ENCODE measurements around the gene SLC6A3.
"Not testable (repeated sequence)": the region's sequence is repeated elsewhere in the genome, so short reads cannot be mapped to it uniquely, and the experiment has no call there.

Gene SLC6A3

DNA sequence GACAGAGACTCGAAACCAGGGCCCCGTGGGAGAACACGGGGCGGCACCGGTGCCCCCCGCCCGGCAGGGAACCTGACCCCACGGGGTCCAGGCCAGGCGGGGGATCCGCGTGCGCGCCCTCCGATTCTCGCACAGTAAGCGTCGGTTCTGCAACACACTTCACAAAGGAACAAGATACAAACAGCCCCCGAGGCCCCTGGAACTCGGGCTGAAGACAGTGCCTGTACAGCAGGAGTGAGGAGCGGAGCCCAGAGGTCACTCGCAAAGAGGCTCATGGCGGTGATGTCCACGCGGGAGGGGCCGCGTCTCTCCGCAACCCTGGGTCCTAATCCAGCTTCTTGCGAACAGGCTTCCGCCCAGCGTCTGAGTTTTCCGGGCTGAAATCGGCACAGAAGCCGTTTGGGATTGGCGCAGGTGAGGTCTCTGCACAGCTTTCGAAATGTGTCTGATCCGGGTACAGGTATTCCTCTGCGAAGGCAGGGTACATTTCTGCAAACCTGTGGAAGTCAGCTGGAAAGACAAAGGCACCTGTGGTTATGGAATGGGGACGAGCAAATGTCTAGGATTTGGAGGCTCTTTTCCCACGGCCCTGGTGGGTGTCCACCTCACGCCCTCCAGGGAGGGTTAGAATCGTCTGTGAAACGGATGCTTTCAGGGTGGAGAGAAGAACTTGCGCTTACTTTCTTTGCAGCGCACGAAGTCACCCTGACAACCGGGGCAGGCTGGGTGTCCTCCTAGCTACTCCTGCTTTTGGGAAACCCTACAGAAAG lies 18.3 kb upstream of the SLC6A3 start:
- no peak for DNase-seq

GRCh38 chr5:1462358-1462757 lies 17.1 kb upstream of the SLC6A3 start:
- DNase-seq = no peak

DNA sequence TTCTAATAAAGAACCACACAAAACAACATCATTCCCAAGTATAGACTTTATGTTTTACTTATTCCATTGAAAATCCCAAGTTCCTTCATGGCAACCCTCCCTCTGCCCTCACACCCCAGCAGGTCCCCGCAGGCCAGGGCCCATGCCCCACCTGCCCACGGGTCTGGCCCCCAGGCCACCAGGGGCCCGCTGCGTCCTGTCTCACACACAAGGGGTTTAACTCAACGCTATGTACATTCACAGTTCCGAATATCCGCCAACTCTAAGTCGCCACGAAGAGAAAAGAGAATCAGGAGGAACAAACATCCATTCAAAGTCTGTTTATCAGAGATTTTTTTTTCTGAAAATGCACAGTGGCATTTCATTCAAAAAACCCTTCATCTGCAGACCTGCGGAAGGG lies 16.2 kb upstream of the SLC6A3 start:
- DNase-seq = no peak

GRCh38 chr5:1460054-1460682 lies 14.9 kb upstream of the SLC6A3 start:
- no peak for DNase-seq

- not testable (repeated sequence) for DNase-seq
Observed at GRCh38 chr5:1459435-1459834, 14.2 kb upstream of the SLC6A3 start.

DNA sequence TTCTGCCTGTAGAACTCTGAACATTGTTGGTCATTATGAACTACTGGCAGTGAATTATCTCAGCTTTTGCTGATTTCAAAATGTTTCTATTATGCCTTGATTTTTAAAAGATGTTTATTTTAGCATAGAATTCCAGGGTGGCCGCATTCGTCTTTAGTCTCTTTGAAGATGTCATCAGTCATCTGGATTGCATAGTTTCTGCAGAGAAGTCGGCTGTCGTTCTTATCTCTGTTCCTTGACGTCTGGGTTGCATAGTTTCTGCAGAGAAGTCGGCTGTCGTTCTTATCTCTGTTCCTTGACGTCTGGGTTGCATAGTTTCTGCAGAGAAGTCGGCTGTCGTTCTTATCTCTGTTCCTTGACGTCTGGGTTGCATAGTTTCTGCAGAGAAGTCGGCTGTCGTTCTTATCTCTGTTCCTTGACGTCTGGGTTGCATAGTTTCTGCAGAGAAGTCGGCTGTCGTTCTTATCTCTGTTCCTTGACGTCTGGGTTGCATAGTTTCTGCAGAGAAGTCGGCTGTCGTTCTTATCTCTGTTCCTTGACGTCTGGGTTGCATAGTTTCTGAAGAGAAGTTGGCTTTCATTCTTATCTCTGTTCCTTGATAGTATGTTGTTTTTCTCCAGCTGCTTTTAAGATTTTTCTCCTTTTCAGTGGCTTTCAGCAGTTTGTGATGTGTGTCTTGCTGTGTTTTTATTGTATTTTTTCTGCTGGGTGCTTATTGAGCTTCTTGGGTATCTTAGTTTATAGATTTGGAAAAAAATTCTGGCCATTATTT lies 11.1 kb upstream of the SLC6A3 start:
- DNase-seq = not testable (repeated sequence)

- no peak for DNase-seq
Observed at GRCh38 chr5:1453613-1454012, 8.4 kb upstream of the SLC6A3 start.

- DNase-seq = no peak
Observed at GRCh38 chr5:1449081-1449630, 3.9 kb upstream of the SLC6A3 start.

DNA sequence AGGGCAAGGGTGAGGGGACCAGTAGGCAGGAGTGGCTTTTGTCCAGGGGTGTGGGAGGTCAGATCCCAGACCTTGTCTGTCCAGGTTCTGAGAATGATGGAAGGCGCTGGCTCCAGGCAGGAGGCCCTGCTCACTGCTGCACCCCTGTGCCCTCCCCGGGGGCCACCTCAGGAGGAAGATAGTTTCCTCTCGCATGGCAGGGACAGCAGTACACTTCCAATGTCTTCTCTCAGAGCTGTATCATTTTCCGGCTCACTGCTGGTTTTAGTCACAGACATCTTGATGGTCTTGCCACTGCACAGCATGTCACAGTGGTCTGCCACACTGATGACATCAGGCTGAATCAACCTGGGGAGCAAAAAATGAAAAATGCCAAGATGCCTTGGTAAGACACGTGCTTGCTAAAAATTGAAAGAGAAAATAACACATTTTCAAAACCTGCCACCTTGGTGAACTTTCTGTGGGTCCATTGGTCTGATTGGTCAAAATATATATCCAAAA lies 3.3 kb upstream of the SLC6A3 start:
- DNase-seq = peak; percentile 12

DNA sequence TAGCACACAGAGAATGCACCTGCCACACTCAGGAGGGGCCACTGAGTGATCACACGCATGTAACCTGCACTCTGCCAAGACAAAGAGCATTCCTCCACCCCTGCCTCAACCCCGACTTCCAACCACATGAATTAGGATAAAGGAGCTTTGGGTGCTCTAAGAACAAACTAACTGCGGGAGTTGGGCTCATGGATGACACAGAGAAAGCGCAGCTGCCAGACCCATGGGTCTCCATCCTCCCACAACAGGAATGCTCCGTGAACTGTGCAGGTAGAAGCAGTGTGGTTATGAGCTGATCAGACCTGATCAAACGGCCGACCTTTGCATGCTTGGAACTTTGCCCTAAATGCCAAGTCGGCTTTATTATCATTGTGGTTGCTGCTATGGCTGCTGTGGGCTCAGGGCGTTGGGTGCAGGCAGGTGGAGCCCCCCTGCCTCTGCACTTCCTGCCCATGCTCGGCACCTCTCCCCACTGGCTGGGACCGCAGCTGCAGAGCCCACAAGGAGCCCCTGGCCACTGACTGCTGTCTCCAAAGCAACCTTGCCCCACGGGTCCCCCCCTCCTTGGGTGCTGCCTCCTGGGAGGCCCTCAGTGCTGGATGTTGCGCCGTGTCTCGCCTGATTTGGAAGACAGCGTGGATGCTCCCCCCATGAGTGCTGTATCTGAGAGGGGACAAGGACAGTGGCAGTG lies 2.6 kb upstream of the SLC6A3 start:
- DNase-seq = peak; percentile 2

DNA sequence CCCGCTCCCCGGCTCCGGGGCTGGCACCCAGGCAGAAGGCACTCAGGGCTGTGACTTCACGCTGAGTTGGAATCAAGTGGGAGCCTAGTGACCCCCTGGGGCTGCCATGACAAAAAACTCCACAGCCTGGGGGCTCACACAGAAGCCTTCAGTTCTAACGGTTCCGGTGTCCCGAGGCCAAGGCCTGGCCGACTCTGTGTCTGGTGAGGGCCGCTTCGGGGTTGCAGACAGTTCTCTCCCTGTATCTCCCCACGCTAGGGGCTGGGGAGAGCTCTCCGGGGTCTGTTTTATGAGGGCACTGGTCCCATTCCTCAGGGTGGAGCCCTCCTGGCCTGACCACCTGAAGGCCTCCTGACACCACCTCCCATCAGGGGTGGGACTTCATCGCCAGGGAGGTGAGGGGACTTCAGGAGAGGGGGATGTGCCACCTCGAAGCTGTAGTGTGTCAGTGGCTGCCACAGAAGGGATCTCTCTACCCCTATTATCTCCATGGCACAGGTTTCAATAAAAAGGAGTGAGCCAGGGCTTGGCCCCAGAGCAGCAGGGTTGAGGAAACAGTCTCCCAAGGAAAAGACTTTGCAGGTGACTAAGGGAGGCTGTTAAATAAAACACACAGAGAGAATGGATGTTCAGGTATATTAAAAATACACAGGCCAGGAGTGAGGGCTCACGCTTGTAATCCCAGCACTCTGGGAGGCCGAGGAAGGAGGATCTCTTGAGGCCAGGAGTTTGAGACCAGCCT lies 1.5 kb upstream of the SLC6A3 start:
- no peak for DNase-seq

DNA sequence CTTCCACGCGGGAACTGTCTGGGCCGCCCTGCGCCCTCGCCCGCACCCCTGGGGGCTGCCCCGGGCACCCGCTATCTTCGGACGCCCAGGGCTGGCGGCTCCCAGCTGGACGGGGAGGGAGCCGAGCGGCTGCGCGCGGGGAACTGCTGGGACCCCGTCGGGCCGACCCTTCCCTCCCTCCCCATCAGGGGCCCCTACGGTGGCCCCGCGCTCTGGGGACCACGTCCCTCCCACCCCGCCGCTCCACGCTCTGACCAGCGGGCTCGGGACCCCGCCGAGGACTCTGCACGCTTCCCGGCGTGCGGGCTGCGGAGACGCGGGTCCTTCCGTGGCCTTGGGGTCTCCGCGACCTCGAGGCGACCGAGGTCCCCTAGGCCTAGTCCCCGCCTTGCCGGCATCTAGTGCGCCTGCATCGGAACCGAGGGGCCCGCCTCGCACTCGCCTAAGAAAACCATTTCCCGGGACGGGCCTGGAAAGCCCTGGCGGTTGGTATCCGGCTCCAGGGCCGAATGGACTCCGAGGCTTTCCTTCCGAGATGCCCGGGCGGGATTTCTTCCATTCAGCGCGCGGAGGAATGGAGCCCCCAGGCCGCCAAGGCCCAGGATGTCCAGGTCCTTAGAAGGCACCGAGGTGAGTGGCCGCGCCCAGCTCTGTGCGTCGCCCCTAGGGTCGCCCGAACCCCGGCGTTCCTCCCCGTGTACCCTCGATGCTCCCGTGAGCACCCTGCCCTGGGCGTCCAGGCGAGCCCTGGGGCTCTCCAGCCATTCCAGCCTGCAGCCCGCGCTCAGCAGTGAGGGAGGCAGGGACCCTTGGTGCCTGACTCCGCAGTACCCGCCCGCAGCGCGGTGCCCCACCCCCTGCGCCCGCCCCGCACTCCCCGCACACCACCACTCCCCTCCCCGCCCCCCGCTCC lies 705 bp upstream of the SLC6A3 start:
- DNase-seq = no peak

- no peak for DNase-seq
Observed at GRCh38 chr5:1444361-1445189, 665 bp downstream of the SLC6A3 start.

- no peak for DNase-seq
Observed at GRCh38 chr5:1443991-1444360, 1.3 kb downstream of the SLC6A3 start.

DNA sequence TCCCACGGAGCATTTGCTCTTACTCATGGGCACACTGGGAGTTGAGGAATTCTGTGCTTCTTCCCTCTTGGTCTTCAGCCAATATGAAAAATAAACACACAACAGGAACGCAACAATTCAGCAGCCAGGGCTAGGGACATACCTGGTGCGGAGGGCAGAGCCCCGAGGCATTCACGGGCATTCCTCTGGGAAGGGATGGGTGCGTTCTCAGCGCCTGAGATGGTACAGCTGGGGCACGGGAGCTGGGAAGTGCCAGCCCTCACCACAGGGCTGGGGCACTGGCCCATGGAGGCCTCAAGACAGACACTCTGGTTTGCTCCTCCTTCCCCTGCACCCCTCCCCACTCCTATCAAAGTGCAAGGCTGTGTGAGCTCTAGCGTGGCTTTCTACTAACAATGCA lies 2.1 kb downstream of the SLC6A3 start:
- no peak for DNase-seq

GRCh38 chr5:1442222-1443145 lies 2.8 kb downstream of the SLC6A3 start:
- no peak for DNase-seq

DNA sequence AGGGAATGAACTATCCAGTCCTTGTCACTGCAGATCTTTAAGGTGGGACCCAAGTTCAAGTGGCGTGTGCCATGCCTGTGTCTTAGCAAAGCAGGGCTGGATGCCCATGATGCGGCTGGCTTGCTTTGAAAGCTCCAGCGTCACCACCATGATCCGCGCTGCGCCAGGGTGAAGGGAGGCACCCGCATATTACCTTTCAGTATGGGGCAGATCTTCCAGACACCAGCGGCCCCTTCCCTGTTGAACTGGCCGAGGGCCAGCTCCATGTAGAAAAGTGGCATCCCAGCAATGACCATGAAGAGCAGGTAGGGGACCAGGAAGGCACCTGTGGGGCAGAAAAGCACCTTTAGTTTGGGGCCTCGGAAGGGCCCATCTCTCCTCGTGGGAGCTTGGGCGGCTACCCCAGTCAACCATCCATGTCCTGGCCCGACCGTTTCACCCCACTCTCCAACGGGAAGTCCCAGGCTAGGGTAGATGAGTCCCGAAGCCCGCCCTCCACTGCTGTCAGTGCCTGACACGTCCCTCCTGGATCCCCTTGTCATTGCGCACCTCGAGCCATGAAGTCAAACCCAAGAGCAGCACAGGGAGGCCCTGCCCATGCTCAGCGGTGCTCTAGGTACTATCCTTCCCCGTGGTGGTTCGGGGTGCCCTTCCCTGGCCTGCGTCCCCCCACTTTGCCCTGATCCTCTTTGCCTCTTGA lies 3.9 kb downstream of the SLC6A3 start:
- no peak for DNase-seq

DNA sequence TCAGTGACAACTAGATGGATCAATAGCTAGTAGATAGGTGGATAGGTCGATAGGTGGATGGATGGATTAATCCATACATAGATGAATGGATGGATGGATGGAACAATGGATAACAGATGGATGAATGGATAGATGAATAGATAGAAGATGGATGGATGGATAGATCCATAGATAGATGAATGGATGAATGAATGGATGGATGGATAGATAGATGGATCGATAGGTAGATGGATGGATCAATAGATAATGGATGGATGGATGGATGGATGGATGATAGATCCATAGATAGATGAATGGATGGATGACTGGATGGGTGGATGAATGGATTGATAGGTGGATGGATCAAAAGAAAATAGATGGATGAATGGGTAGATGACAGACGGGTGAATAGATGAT lies 5.1 kb downstream of the SLC6A3 start:
- DNase-seq = no peak

Data from CD4-positive, alpha-beta T cell treated with Interleukin-10 for 1 hour (primary cell).